ENCODE data around the gene MAN1B1.

The MAN1B1 gene

DNA sequence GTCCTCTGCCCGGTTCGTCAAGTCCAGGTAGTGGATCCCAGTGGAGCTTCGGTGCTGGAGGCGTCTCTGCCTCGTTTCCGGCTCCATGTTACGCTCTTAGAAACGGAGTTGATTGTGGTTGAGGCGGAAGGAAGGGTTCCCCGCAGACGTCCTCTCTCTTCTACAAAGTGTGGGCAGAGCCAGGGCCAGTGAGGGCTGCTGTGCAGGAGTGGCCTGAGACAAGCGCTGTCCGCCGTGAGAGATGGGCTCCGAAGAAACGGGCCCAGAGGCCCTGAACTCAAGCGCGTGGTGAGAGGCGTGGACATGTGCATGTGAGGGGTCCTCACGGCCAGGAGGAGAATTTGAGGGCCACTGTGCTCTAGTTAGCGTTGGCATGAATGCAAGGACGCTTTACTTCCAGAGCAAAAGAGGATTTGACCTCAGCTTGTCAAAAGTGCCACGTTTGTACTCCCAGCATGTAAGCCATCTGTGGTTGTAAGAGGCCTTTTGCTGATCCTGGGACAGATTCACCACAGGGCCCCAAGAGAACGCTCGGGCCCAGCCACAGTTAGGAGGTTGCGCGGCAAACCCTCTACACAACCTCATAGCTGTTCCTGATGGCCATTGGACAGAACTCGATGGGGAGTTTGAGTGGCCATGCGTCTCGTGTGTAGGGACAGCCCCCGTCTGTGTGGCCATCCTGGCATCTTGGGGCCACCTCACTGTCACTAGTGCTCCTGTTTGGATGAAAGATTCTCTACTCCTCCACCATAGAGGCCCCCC is 10.2 kb downstream of the MAN1B1 start:
- TF ChIP-seq, protein P1, sequence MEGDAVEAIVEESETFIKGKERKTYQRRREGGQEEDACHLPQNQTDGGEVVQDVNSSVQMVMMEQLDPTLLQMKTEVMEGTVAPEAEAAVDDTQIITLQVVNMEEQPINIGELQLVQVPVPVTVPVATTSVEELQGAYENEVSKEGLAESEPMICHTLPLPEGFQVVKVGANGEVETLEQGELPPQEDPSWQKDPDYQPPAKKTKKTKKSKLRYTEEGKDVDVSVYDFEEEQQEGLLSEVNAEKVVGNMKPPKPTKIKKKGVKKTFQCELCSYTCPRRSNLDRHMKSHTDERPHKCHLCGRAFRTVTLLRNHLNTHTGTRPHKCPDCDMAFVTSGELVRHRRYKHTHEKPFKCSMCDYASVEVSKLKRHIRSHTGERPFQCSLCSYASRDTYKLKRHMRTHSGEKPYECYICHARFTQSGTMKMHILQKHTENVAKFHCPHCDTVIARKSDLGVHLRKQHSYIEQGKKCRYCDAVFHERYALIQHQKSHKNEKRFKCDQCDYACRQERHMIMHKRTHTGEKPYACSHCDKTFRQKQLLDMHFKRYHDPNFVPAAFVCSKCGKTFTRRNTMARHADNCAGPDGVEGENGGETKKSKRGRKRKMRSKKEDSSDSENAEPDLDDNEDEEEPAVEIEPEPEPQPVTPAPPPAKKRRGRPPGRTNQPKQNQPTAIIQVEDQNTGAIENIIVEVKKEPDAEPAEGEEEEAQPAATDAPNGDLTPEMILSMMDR (IDR thresholded peaks at IDR 0.05; ENCODE audit: low read depth, low read length, missing control alignments), result no peak
- DNase-seq (ENCODE audit: low read depth), result no peak
- in situ Hi-C loops (cut with HindIII; ENCODE audit: low sequenced_read_pairs), result no loop called here
- H3K4me3 ChIP-seq (ENCODE audit: low read depth, low read length), result no peak overlapping the region

DNA sequence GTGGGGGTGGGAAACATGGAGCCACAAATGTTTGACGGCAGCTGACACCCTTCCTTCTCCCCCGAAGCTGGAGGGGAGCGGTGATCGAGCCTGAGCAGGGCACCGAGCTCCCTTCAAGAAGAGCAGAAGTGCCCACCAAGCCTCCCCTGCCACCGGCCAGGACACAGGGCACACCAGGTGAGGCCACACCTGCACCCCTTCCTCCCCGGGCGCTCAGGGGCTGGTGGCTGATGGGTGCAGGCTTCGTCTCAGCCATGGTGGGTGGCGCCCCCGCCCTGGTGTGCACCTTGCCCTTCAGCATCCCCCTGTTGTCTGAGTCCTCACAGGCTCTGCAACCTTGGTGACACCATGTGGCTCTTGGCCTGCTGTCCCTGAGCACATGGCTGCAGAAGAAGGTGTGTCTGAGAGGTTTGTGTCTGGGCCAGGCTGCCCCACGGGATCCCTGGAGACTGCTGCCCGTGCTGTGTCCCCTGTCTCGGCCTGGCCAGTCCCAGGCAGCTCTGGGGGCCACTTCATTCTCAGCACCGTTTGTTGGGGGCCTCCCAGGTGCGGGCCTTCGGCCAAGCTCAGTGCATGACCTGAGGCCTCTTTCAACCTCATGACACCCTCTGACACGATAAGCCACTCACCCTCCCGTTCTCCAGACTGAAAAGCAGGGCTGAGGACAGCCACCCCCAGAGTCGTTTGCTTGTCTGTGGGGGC is 11.1 kb downstream of the MAN1B1 start:
- TF ChIP-seq, protein P1 (IDR thresholded peaks at IDR 0.05; ENCODE audit: low read depth, low read length, missing control alignments), result no peak
- DNase-seq (ENCODE audit: low read depth), result no peak
- in situ Hi-C loops (cut with HindIII; ENCODE audit: low sequenced_read_pairs), result no loop called here
- H3K4me3 ChIP-seq (ENCODE audit: low read depth, low read length), result no peak overlapping the region

DNA sequence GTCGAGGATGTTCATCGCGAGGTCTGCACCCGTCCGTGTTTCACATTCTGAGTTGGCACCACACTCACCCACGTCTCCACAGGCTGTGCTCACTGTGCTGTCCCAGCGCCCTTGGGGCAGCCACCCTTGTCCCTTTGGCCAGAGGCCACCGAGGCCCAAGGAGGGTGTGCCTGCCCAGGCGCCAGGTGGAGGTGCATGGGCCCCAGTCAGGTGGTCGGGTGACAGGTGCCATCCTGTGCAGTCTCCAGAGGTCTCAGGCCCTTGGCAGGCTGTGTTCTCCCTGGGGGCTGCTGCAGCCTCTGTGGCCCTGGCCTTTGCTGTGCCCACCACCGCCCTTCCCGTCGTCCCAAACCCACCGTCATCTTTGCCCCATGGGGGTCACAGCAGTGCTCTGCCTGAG is 12.4 kb downstream of the MAN1B1 start:
- no peak overlapping the region for H3K4me3 ChIP-seq (ENCODE audit: low read depth, low read length)
- TF ChIP-seq, protein P1 (IDR thresholded peaks at IDR 0.05; ENCODE audit: low read depth, low read length, missing control alignments), result no peak
- in situ Hi-C loops (cut with HindIII; ENCODE audit: low sequenced_read_pairs), result no loop called here
- DNase-seq (ENCODE audit: low read depth), result no peak

DNA sequence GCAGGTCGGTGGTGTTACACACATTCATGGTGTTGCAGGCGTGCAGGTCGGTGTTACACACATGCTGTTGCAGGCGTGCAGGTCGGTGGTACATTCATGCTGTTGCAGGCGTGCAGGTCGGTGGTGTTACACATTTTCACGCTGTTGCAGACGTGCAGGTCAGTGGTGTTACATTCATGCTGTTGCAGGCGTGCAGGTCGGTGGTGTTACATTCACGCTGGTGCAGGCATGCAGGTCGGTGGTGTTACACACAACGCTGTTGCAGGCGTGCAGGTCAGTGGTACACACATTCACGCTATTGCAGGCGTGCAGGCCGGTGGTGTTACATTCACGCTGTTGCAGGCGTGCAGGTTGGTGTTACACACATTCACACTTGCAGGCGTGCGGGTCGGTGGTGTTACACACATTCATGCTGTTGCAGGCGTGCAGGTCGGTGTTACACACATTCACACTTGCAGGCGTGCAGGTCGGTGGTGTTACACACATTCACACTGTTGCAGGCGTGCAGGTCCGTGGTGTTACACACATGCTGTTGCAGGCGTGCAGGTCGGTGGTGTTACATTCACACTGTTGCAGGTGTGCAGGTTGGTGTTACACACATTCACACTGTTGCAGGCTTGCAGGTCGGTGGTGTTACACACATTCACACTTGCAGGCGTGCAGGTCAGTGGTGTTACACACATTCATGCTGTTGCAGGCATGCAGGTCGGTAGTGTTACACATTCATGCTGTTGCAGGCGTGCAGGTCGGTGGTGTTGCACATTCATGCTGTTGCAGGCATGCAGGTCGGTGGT is 16.6 kb downstream of the MAN1B1 start:
- no peak for DNase-seq (ENCODE audit: low read depth)
- H3K4me3 ChIP-seq (ENCODE audit: low read depth, low read length), result no peak overlapping the region
- TF ChIP-seq, protein P1 (IDR thresholded peaks at IDR 0.05; ENCODE audit: low read depth, low read length, missing control alignments), result no peak
- in situ Hi-C loops (cut with HindIII; ENCODE audit: low sequenced_read_pairs), result no loop called here

DNA sequence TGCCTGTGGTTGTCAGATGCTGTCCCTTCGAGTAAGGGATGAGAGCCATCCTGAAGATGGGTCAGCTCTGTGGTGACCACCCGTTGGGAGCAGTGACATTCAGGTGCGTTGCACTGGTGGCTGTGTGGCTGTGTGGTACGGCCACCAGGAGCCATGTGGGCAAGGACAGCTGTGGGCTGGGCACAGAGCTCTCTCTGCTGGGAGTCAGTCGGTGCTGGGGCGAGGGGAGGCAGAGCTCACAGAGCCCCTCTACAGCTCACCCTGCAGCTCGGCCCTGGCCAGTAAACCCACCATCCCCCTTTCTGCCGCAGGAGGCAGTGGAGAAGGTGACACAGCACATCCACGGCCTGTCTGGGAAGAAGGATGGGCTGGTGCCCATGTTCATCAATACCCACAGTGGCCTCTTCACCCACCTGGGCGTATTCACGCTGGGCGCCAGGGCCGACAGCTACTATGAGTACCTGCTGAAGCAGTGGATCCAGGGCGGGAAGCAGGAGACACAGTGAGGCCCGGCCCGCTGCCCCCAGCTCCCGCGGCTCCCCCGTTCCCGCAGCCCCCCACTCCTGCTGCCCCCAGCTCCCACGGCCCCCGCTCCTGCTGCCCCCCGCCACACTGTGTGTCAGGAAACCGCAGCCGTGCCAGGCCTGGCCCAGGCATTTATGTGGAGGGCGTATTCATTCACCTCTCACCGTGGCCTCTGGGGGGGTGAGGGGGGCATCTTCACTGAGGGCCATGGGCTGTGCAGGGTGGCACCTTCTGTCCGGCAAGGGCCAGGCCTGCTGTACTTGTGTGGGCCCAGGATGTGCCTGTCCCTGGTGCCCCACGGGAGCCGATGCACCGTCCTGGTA is 19.3 kb downstream of the MAN1B1 start:
- in situ Hi-C loops (cut with HindIII; ENCODE audit: low sequenced_read_pairs), result no loop called here
- TF ChIP-seq, protein P1 (IDR thresholded peaks at IDR 0.05; ENCODE audit: low read depth, low read length, missing control alignments), result no peak
- H3K4me3 ChIP-seq (ENCODE audit: low read depth, low read length), result no peak overlapping the region
- no peak for DNase-seq (ENCODE audit: low read depth)
